Neuron (in vitro differentiated cells): ENCODE measurements around the gene CLDN18.

Experiments used
- H2AFZ ChIP-seq: one replicate; pipeline ENCODE4 v1.6.1; 2013; ENCODE audit warnings: low read depth, mild to moderate bottlenecking, inconsistent platforms, low read length, moderate library complexity
- H3K27me3 ChIP-seq: one replicate; pipeline ENCODE4 v1.6.1; 2013; ENCODE audit warnings: low read length; ENCODE audit not compliant: insufficient read depth
- H3K36me3 ChIP-seq: one replicate; pipeline ENCODE4 v1.6.1; 2013; ENCODE audit warnings: low read length; ENCODE audit not compliant: insufficient read depth
- H3K4me1 ChIP-seq: one replicate; pipeline ENCODE4 v1.6.1; 2013; ENCODE audit warnings: low read length; ENCODE audit not compliant: insufficient read depth
- H3K4me3 ChIP-seq: 2 replicates; pipeline ENCODE4 v1.5.1; 2013; ENCODE audit warnings: mild to moderate bottlenecking, low read length, moderate library complexity
- H3K9me3 ChIP-seq: one replicate; pipeline ENCODE4 v1.6.1; 2013; ENCODE audit warnings: low read length

The CLDN18 gene

GRCh38 chr3:138033202-138033691, 23.3 kb downstream of the CLDN18 start:
- Histone ChIP-seq H3K4me3 (no peak overlapping the region), H3K27me3 (no peaks in the 10 kb centered on the region), H3K9me3 (no peaks in the 10 kb centered on the region), H3K4me1 (no peaks in the 10 kb centered on the region), H3K36me3 (no peaks in the 10 kb centered on the region), H2AFZ (no peak overlapping the region)

- Histone ChIP-seq H3K36me3 (no peaks in the 10 kb centered on the region), H3K9me3 (no peaks in the 10 kb centered on the region), H3K27me3 (no peaks in the 10 kb centered on the region), H3K4me3 (no peak overlapping the region), H2AFZ (no peak overlapping the region), H3K4me1 (peaks cover 6% of the 10 kb centered on the region)
These were observed 25.0 kb downstream of the CLDN18 start for GRCh38 chr3:138034918-138035317.

GRCh38 chr3:138036572-138036971, 26.6 kb downstream of the CLDN18 start:
- Histone ChIP-seq H3K36me3 (no peaks in the 10 kb centered on the region), H3K4me1 (peaks cover 6% of the 10 kb centered on the region), H3K27me3 (no peaks in the 10 kb centered on the region), H3K9me3 (no peaks in the 10 kb centered on the region), H2AFZ (no peak overlapping the region), H3K4me3 (no peak overlapping the region)

- no peaks in the 10 kb centered on the region for H3K36me3 ChIP-seq
- no peak overlapping the region for H2AFZ ChIP-seq
- peaks cover 6% of the 10 kb centered on the region for H3K4me1 ChIP-seq
- no peaks in the 10 kb centered on the region for H3K9me3 ChIP-seq
- H3K27me3 ChIP-seq, result no peaks in the 10 kb centered on the region
- H3K4me3 ChIP-seq, result no peak overlapping the region
These were observed 28.9 kb downstream of the CLDN18 start for GRCh38 chr3:138038725-138039462.

GRCh38 chr3:138042043-138042442, 32.1 kb downstream of the CLDN18 start:
- H3K9me3 ChIP-seq, result no peaks in the 10 kb centered on the region
- H3K4me3 ChIP-seq, result no peak overlapping the region
- no peaks in the 10 kb centered on the region for H3K36me3 ChIP-seq
- no peak overlapping the region for H2AFZ ChIP-seq
- no peaks in the 10 kb centered on the region for H3K27me3 ChIP-seq
- peaks cover 9% of the 10 kb centered on the region for H3K4me1 ChIP-seq

GRCh38 chr3:138043266-138044029, 33.5 kb downstream of the CLDN18 start:
- peaks cover 20% of the 10 kb centered on the region for H3K4me1 ChIP-seq
- H3K9me3 ChIP-seq, result no peaks in the 10 kb centered on the region
- H3K36me3 ChIP-seq, result no peaks in the 10 kb centered on the region
- no peak overlapping the region for H2AFZ ChIP-seq
- no peak overlapping the region for H3K4me3 ChIP-seq
- H3K27me3 ChIP-seq, result no peaks in the 10 kb centered on the region

- H3K4me3 ChIP-seq, result no peak overlapping the region
- H3K36me3 ChIP-seq, result peaks cover 2% of the 10 kb centered on the region
- peaks cover 14% of the 10 kb centered on the region for H3K4me1 ChIP-seq
- H3K27me3 ChIP-seq, result no peaks in the 10 kb centered on the region
- H2AFZ ChIP-seq, result no peak overlapping the region
- no peaks in the 10 kb centered on the region for H3K9me3 ChIP-seq
These were observed 36.1 kb downstream of the CLDN18 start for GRCh38 chr3:138046085-138046484.

GRCh38 chr3:138046955-138047354, 37.0 kb downstream of the CLDN18 start:
- H3K4me1 ChIP-seq, result peaks cover 14% of the 10 kb centered on the region

GRCh38 chr3:138047596-138048158, 37.7 kb downstream of the CLDN18 start:
- H3K9me3 ChIP-seq, result no peaks in the 10 kb centered on the region
- H3K4me1 ChIP-seq, result peaks cover 14% of the 10 kb centered on the region
- H2AFZ ChIP-seq, result peak overlapping the region; percentile 31
- no peak overlapping the region for H3K4me3 ChIP-seq
- H3K36me3 ChIP-seq, result peaks cover 4% of the 10 kb centered on the region
- no peaks in the 10 kb centered on the region for H3K27me3 ChIP-seq

More at GRCh38 chr3:138046955-138047354, 37.0 kb downstream of the CLDN18 start:
- Histone ChIP-seq H3K27me3 (no peaks in the 10 kb centered on the region), H3K36me3 (peaks cover 4% of the 10 kb centered on the region), H3K9me3 (no peaks in the 10 kb centered on the region), H3K4me3 (no peak overlapping the region), H2AFZ (no peak overlapping the region)

- Histone ChIP-seq H3K27me3 (no peaks in the 10 kb centered on the region), H3K9me3 (no peaks in the 10 kb centered on the region), H3K36me3 (peaks cover 4% of the 10 kb centered on the region), H3K4me1 (peaks cover 17% of the 10 kb centered on the region), H3K4me3 (no peak overlapping the region), H2AFZ (no peak overlapping the region)
These were observed 39.4 kb downstream of the CLDN18 start for GRCh38 chr3:138049157-138049919.

GRCh38 chr3:138051947-138052802, 42.2 kb downstream of the CLDN18 start:
- Histone ChIP-seq H3K4me1 (peaks cover 13% of the 10 kb centered on the region), H3K4me3 (no peak overlapping the region), H3K9me3 (no peaks in the 10 kb centered on the region), H2AFZ (no peak overlapping the region), H3K27me3 (no peaks in the 10 kb centered on the region), H3K36me3 (peaks cover 4% of the 10 kb centered on the region)

GRCh38 chr3:138054057-138054456, 44.1 kb downstream of the CLDN18 start:
- no peaks in the 10 kb centered on the region for H3K9me3 ChIP-seq
- H2AFZ ChIP-seq, result no peak overlapping the region
- peaks cover 2% of the 10 kb centered on the region for H3K36me3 ChIP-seq
- no peak overlapping the region for H3K4me3 ChIP-seq
- no peaks in the 10 kb centered on the region for H3K27me3 ChIP-seq
- peaks cover 4% of the 10 kb centered on the region for H3K4me1 ChIP-seq
